Activated B cell treated with CpG ODN at 0.5 μM for 24 hours (primary cell): Measurements from ENCODE around the gene CD28. TPM values are rescaled to one million over a fixed set of nuclear protein-coding genes. Genes with fewer than 3 reads are reported as not detected.

Experiments
- ATAC-seq: fragments of 200-7000 bp; cut with Tn5 transposase; one replicate; pipeline ENCODE4 v1.10.0; 2021; ENCODE audit warnings: low read depth, mild to moderate bottlenecking, moderate library complexity
- CTCF ChIA-PET: fragments of 350-600 bp; sonication (Branson Sonifier 250); formaldehyde crosslinking; loops from one replicate; lab custom pipeline; 2021; ENCODE audit warnings: antibody characterized with exemption; lab: Charles Lee
- POLR2A ChIA-PET: fragments of 350-600 bp; sonication (Branson Sonifier 250); formaldehyde crosslinking; loops from one replicate; lab custom pipeline; 2021; ENCODE audit warnings: antibody characterized with exemption; lab: Charles Lee
- DNase-seq: peaks from one replicate; pipeline ENCODE4 v3.0.0; 2022
- H3K27ac Mint-ChIP-seq: one replicate; pipeline ENCODE4 v1.8.0; 2020; ENCODE audit warnings: mixed read lengths
- H3K27me3 Mint-ChIP-seq: one replicate; pipeline ENCODE4 v1.8.0; 2021; ENCODE audit warnings: mixed read lengths
- H3K36me3 Mint-ChIP-seq: one replicate; pipeline ENCODE4 v1.8.0; 2021; ENCODE audit warnings: low read depth, mixed read lengths
- H3K4me1 Mint-ChIP-seq: one replicate; pipeline ENCODE4 v1.8.0; 2021; ENCODE audit warnings: mixed read lengths
- H3K4me3 Mint-ChIP-seq: one replicate; pipeline ENCODE4 v1.8.0; 2020; ENCODE audit warnings: mild to moderate bottlenecking, mixed read lengths
- H3K9me3 Mint-ChIP-seq: one replicate; pipeline ENCODE4 v1.8.0; 2020; ENCODE audit warnings: mixed read lengths
- CTCF ChIP-seq: fragments of 200-600 bp; IDR thresholded peaks from one replicate; pipeline ENCODE4 v1.8.0; 2022; ENCODE audit warnings: antibody characterized with exemption, mild to moderate bottlenecking
- intact Hi-C: fragments of 100-400 bp; cut with micrococcal nuclease; formaldehyde crosslinking; loops from one replicate; pipeline ENCODE4 v1.15.1; 2024
- total RNA-seq: library from RNA; stranded (reverse); gene quantifications from 2 replicates; pipeline ENCODE4 v1.2.3, GENCODE V29; 2022

Gene CD28
- total RNA-seq, 1 donor from 2014 or later: not detected

- H3K4me3 Mint-ChIP-seq: no peak overlapping the region
- H3K27ac Mint-ChIP-seq: no peak overlapping the region
- H3K9me3 Mint-ChIP-seq: peaks cover 2% of the 10 kb centered on the region
- ChIA-PET CTCF (no interaction called here), POLR2A (no interaction called here)
- intact Hi-C loops: no loop called here
- ATAC-seq: no peak
- no peak for TF ChIP-seq CTCF
- H3K27me3 Mint-ChIP-seq: peaks cover 55% of the 10 kb centered on the region
- H3K36me3 Mint-ChIP-seq: no peaks in the 10 kb centered on the region
- H3K4me1 Mint-ChIP-seq: peaks cover 20% of the 10 kb centered on the region
- no peak for DNase-seq
Measured at GRCh38 chr2:203690117-203690431, 16.4 kb upstream of the CD28 start.

GRCh38 chr2:203690441-203691047 is 15.9 kb upstream of the CD28 start:
- no peak for TF ChIP-seq CTCF
- DNase-seq: no peak
- ChIA-PET CTCF (no interaction called here), POLR2A (no interaction called here)
- Mint-ChIP-seq H3K4me3 (no peak overlapping the region), H3K27ac (no peak overlapping the region), H3K27me3 (peaks cover 55% of the 10 kb centered on the region), H3K4me1 (peaks cover 20% of the 10 kb centered on the region), H3K36me3 (no peaks in the 10 kb centered on the region), H3K9me3 (peaks cover 2% of the 10 kb centered on the region)
- intact Hi-C loops: no loop called here
- ATAC-seq: no peak

- Mint-ChIP-seq H3K27ac (no peak overlapping the region), H3K27me3 (peaks cover 51% of the 10 kb centered on the region), H3K4me1 (peaks cover 20% of the 10 kb centered on the region), H3K36me3 (no peaks in the 10 kb centered on the region), H3K4me3 (no peak overlapping the region), H3K9me3 (peaks cover 2% of the 10 kb centered on the region)
- intact Hi-C loops: no loop called here
- ChIA-PET POLR2A (no interaction called here), CTCF (no interaction called here)
- no peak for DNase-seq
- ATAC-seq: no peak
- TF ChIP-seq CTCF: no peak
Measured at GRCh38 chr2:203691149-203691548, 15.3 kb upstream of the CD28 start.

GRCh38 chr2:203692031-203692710 is 14.3 kb upstream of the CD28 start:
- no peaks in the 10 kb centered on the region for H3K36me3 Mint-ChIP-seq
- H3K27me3 Mint-ChIP-seq: peaks cover 53% of the 10 kb centered on the region
- no peak overlapping the region for H3K4me3 Mint-ChIP-seq
- ATAC-seq (no peak), DNase-seq (no peak)
- TF ChIP-seq CTCF: no peak
- no peak overlapping the region for H3K27ac Mint-ChIP-seq
- H3K4me1 Mint-ChIP-seq: peaks cover 18% of the 10 kb centered on the region
- peaks cover 2% of the 10 kb centered on the region for H3K9me3 Mint-ChIP-seq
- POLR2A ChIA-PET: no interaction called here
- CTCF ChIA-PET: no interaction called here
- intact Hi-C loops: no loop called here

- H3K4me1 Mint-ChIP-seq: peaks cover 18% of the 10 kb centered on the region
- intact Hi-C loops: no loop called here
Measured at GRCh38 chr2:203693242-203693879, 13.1 kb upstream of the CD28 start.

More at GRCh38 chr2:203693242-203693879, 13.1 kb upstream of the CD28 start:
- H3K27ac Mint-ChIP-seq: no peak overlapping the region
- H3K27me3 Mint-ChIP-seq: peaks cover 58% of the 10 kb centered on the region
- no peak for TF ChIP-seq CTCF
- ATAC-seq: no peak
- H3K4me3 Mint-ChIP-seq: no peak overlapping the region
- ChIA-PET POLR2A (interaction anchor here (0.6 kb wide), 1 partner anchor 35 kb away, joined by 5 read pairs; no protein-coding TSS in a partner anchor), CTCF (no interaction called here)
- no peak for DNase-seq
- H3K36me3 Mint-ChIP-seq: no peaks in the 10 kb centered on the region
- peaks cover 2% of the 10 kb centered on the region for H3K9me3 Mint-ChIP-seq
